Neutrophil (primary cell): Measurements from ENCODE around the gene PCGF3.
"Not testable (repeated sequence)": the region's sequence is repeated elsewhere in the genome, so short reads cannot be mapped to it uniquely, and the experiment has no call there.

Experiments used
- H3K27ac ChIP-seq: fragments of 200-600 bp; sonication (generic); 2 replicates; pipeline ENCODE4 v1.5.1; 2016; ENCODE audit warnings: mild to moderate bottlenecking, moderate library complexity
- H3K27me3 ChIP-seq: fragments of 200-600 bp; sonication (generic); 2 replicates; pipeline ENCODE4 v1.6.0; 2016; ENCODE audit warnings: mild to moderate bottlenecking
- H3K36me3 ChIP-seq: fragments of 200-600 bp; sonication (generic); 2 replicates; pipeline ENCODE4 v1.5.1; 2017
- H3K4me1 ChIP-seq, 2 experiments: fragments of 200-600 bp in 1 of 2; sonication (generic) in 1 of 2; 1 replicate in 1 of 2; 2 replicates in 1 of 2; pipeline versions ENCODE4 v1.5.1 to v1.6.1; 2013 to 2016; ENCODE audit warnings: low read depth in 1 of 2, low read length in 1 of 2, mild to moderate bottlenecking in 1 of 2, moderate library complexity in 1 of 2; ENCODE audit not compliant: control insufficient read depth in 1 of 2, insufficient read depth in 1 of 2
- H3K4me3 ChIP-seq, 2 experiments: fragments of 200-600 bp in 1 of 2; sonication (generic) in 1 of 2; 1 replicate in 1 of 2; 2 replicates in 1 of 2; pipeline ENCODE4 v1.5.1; 2013 to 2016; ENCODE audit warnings: low read depth in 1 of 2, low read length in 1 of 2, mild to moderate bottlenecking in 1 of 2, moderate library complexity in 1 of 2
- H3K9me3 ChIP-seq: fragments of 200-600 bp; sonication (generic); 2 replicates; pipeline ENCODE4 v1.5.1; 2016
- CTCF ChIP-seq: fragments of 200-600 bp; sonication (generic); IDR thresholded peaks from 2 replicates; pipeline ENCODE4 v1.5.1; 2016; ENCODE audit warnings: antibody characterized with exemption

The PCGF3 gene

DNA sequence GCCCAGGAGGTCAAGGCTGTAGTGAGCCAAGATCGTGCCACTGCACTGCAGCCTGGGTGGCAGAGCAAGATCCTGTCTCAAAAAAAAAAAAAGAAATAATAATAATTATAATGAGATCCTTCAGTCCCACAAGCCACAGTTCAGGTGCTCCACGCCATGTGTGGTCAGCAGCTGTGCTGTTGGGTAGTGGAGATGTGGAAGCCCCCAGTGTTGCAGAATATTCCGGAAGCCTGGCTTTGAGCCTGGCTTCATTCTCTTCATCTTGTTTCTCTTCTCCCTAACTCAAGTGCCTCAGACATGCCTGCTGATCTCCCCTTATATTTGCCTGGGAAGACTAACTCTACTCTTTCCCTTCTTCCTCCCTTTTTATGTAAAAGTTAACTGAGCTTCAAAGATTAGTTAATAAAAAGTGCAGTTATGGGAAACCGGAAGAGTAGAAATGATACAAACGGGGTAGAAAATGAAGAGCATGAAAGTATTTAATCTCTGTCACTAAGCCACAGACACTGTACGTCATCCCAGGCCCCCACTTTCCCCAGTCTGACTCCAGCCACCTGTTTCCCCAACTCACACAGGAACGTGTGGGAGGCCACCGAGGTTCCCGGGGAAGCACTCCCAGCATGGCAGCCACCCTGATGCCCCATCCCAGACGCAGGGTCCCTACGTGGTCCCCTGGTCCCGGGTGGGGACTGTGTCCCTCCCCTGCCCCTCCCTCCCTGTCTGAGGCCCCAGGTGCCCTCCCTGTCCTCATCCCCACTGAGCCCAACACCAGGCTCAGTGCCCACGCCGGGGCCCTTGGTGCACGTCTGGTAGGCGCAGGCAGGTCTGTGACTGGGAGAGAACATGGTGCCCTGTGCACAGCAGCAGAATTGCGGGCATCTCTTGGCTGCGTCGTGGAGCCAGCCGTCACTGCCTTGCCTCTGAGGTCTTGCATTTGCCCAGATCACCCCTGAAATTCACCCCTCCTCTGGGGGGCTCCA is 24.0 kb downstream of the PCGF3 start:
- Histone ChIP-seq H3K36me3 (peaks cover 52% of the 10 kb centered on the region), H3K27me3 (no peaks in the 10 kb centered on the region), H3K4me1 (peaks cover 0 to 5% of the 10 kb centered on the region in 2 experiments), H3K4me3 (no peak overlapping the region), H3K27ac (no peak overlapping the region), H3K9me3 (no peaks in the 10 kb centered on the region)
- TF ChIP-seq CTCF = no peak

GRCh38 chr4:730511-730910 is 24.9 kb downstream of the PCGF3 start:
- Histone ChIP-seq H3K36me3 (peaks cover 61% of the 10 kb centered on the region), H3K27me3 (no peaks in the 10 kb centered on the region), H3K4me1 (peaks cover 0 to 5% of the 10 kb centered on the region in 2 experiments), H3K9me3 (no peaks in the 10 kb centered on the region), H3K27ac (no peak overlapping the region), H3K4me3 (no peak overlapping the region)
- no peak for TF ChIP-seq CTCF

DNA sequence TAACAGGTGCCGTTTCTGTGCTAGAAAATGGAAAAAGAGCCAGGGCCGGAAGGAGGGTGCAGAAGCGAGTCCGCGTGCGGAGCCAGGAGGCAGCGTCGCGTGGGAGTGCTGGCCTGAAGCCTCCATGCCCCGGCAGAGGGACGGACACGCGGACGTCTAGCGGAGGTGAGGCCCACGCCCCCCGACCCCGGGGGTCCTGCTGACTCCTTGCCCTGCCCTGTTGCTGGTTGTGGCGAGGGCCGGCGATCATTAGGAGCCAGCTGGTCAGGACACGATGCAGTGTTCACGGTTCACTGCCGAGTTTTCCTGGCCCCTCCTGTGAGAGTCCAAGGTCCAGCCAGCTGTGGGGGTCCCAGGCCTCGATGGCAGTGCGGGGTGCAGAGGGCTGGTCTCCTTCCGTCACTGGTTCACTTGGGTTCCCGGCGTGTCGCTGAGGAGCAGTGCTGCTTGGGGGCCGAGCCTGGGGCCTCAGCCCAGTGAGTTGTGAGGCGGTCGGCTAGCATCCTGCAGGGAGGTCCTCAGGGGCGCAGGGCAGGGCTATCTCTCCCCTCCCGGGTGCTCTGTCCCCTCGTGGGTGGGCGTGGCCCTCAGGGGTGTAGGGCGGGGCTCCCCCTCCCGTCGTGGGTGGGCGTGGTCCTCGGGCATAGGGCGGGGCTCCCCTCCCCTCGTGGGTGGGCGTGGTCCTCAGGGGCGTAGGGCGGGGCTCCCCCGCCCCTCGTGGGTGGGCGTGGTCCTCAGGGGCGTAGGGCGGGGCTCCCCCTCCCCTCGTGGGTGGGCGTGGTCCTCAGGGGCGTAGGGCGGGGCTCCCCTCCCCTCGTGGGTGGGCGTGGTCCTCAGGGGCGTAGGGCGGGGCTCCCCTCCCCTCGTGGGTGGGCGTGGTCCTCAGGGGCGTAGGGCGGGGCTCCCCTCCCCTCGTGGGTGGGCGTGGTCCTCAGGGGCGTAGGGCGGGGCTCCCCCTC is 25.6 kb downstream of the PCGF3 start:
- H3K27me3 ChIP-seq, H3K4me1 ChIP-seq, H3K27ac ChIP-seq, H3K9me3 ChIP-seq, H3K4me3 ChIP-seq: not testable (repeated sequence)
- peaks cover 68% of the 10 kb centered on the region for H3K36me3 ChIP-seq

GRCh38 chr4:731954-732353 is 26.3 kb downstream of the PCGF3 start:
- H3K36me3 ChIP-seq = peaks cover 73% of the 10 kb centered on the region
- H3K9me3 ChIP-seq, H3K27ac ChIP-seq, H3K4me3 ChIP-seq, H3K4me1 ChIP-seq, H3K27me3 ChIP-seq: not testable (repeated sequence)

- Histone ChIP-seq H3K9me3 (no peaks in the 10 kb centered on the region), H3K36me3 (peaks cover 79% of the 10 kb centered on the region), H3K4me3 (no peak overlapping the region), H3K27me3 (no peaks in the 10 kb centered on the region), H3K27ac (no peak overlapping the region), H3K4me1 (no peaks in the 10 kb centered on the region)
- TF ChIP-seq CTCF = no peak
These were observed 26.9 kb downstream of the PCGF3 start for GRCh38 chr4:732486-732885.

DNA sequence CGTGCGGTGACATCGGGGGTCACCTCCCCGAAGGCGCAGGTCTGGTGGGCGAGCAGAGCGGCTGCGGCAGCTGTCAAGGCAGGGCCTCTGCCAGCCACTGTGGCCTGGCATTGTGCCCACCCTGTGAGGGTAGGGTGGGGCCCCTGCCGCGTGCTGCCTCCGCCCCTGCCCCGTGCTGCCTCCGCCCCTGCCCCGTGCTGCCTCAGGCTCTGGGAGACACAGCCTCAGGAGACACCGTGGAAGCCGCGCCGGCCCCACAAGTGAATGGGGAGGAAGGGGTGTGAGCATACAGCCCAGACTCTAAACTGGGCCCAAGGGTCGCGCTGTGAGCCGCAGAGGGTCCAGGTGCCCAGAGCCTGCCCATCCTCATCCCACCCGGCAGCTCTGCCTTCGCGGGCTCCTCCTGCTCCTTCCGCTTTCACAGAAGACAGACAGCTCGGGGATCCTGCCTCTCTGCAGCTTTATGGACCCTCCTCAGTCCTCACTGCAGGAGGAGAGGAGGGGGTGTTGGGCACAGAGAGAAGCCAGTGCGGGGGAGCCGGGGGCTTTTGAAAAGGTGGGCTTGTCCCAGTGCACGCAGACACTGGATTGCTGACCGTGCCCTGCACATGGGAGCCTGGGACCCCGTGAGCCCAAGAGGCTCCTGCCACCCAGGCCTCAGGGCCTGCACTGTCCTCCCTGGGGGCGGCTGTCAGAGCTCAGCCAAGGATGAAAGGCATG is 27.4 kb downstream of the PCGF3 start:
- Histone ChIP-seq H3K4me1 (no peaks in the 10 kb centered on the region), H3K4me3 (no peak overlapping the region), H3K36me3 (peaks cover 85% of the 10 kb centered on the region), H3K9me3 (no peaks in the 10 kb centered on the region), H3K27me3 (no peaks in the 10 kb centered on the region), H3K27ac (no peak overlapping the region)
- no peak for TF ChIP-seq CTCF
